CD14-positive monocyte (primary cell): Measurements from ENCODE around the gene RNF17. TPM values are rescaled to one million over a fixed set of nuclear protein-coding genes. Genes with fewer than 3 reads are reported as not detected.

Experiments
- DNase-seq, 3 donors: peaks; one replicate each; pipeline ENCODE4 v3.0.0-alpha.2; 2011 to 2022
- H2AFZ ChIP-seq: 2 replicates; pipeline ENCODE4 v1.6.0; 2012; ENCODE audit warnings: mild to moderate bottlenecking, low read depth, low read length, inconsistent platforms; ENCODE audit not compliant: insufficient read depth, poor library complexity, severe bottlenecking
- H3K27ac ChIP-seq, 2 donors: 1 replicate in 1 of 2; 2 replicates in 1 of 2; pipeline ENCODE4 v1.5.1; 2012 to 2013; ENCODE audit warnings: low read length in 2 of 2, control low read depth in 1 of 2, inconsistent platforms in 1 of 2, low read depth in 1 of 2, mild to moderate bottlenecking in 1 of 2
- H3K27me3 ChIP-seq, 2 donors: one replicate each; pipeline versions ENCODE4 v1.6.0 to v1.6.1; 2011 to 2013; ENCODE audit warnings: low read length in 2 of 2; ENCODE audit not compliant: control insufficient read depth in 2 of 2, insufficient read depth in 2 of 2
- H3K36me3 ChIP-seq, 2 donors: replicated peaks in 1 of 2; 1 replicate in 1 of 2; 2 replicates in 1 of 2; pipeline versions ENCODE4 v1.5.1 to v1.6.1; 2012 to 2013; ENCODE audit warnings: low read length in 2 of 2, control low read depth in 1 of 2, inconsistent platforms in 1 of 2, mild to moderate bottlenecking in 1 of 2; ENCODE audit not compliant: insufficient read depth in 2 of 2, control insufficient read depth in 1 of 2
- H3K4me1 ChIP-seq, 2 donors: 1 replicate in 1 of 2; 2 replicates in 1 of 2; pipeline versions ENCODE4 v1.5.1 to v1.6.1; 2012 to 2013; ENCODE audit warnings: low read length in 2 of 2, control low read depth in 1 of 2, inconsistent platforms in 1 of 2, mild to moderate bottlenecking in 1 of 2, moderate library complexity in 1 of 2; ENCODE audit not compliant: insufficient read depth in 2 of 2, control insufficient read depth in 1 of 2
- H3K4me2 ChIP-seq: replicated peaks from 2 replicates; pipeline ENCODE3; 2012; ENCODE audit warnings: low read length, moderate library complexity, mild to moderate bottlenecking; ENCODE audit not compliant: poor library complexity, severe bottlenecking; ENCODE audit errors: extremely low read depth
- H3K4me3 ChIP-seq, 3 experiments: fragments of 200-600 bp in 1 of 3; sonication (generic) in 1 of 3; replicated peaks in 1 of 3; 1 replicate in 2 of 3; 2 replicates in 1 of 3; pipeline ENCODE4 v1.5.1; 2011 to 2013; ENCODE audit warnings: low read length in 3 of 3, mild to moderate bottlenecking in 3 of 3, control low read depth in 2 of 3, low read depth in 2 of 3, inconsistent platforms in 1 of 3, moderate library complexity in 1 of 3
- H3K79me2 ChIP-seq: 2 replicates; pipeline ENCODE4 v1.6.0; 2012; ENCODE audit warnings: mild to moderate bottlenecking, control low read depth, inconsistent platforms, low read length, moderate library complexity; ENCODE audit not compliant: insufficient read depth
- H3K9ac ChIP-seq: 2 replicates; pipeline ENCODE4 v1.6.0; 2017; ENCODE audit warnings: low read length, mild to moderate bottlenecking; ENCODE audit not compliant: insufficient read depth, poor library complexity, severe bottlenecking
- H3K9me3 ChIP-seq, 2 donors: replicated peaks in 1 of 2; 1 replicate in 1 of 2; 2 replicates in 1 of 2; pipeline versions ENCODE4 v1.5.1 to v1.6.1; 2012 to 2013; ENCODE audit warnings: low read length in 2 of 2, control low read depth in 1 of 2; ENCODE audit not compliant: control insufficient read depth in 1 of 2, insufficient read depth in 1 of 2
- H4K20me1 ChIP-seq: 2 replicates; pipeline ENCODE4 v1.6.0; 2012; ENCODE audit warnings: mild to moderate bottlenecking, low read length, control low read depth, moderate library complexity; ENCODE audit not compliant: insufficient read depth
- H3K27ac Mint-ChIP-seq, 7 donors: one replicate each; pipeline ENCODE4 v1.8.0; 2020; ENCODE audit warnings: mild to moderate bottlenecking in 7 of 7, mixed read lengths in 7 of 7, moderate library complexity in 6 of 7, inconsistent platforms in 2 of 7
- H3K27me3 Mint-ChIP-seq, 3 donors: one replicate each; pipeline ENCODE4 v1.8.0; 2021 to 2022; ENCODE audit warnings: low read depth in 3 of 3, mild to moderate bottlenecking in 3 of 3, mixed read lengths in 3 of 3, moderate library complexity in 3 of 3, inconsistent platforms in 1 of 3
- H3K36me3 Mint-ChIP-seq, 2 donors: one replicate each; pipeline ENCODE4 v1.8.0; 2020; ENCODE audit warnings: mixed read lengths in 2 of 2, inconsistent platforms in 1 of 2, mild to moderate bottlenecking in 1 of 2
- H3K4me1 Mint-ChIP-seq: one replicate; pipeline ENCODE4 v1.8.0; 2020; ENCODE audit warnings: mild to moderate bottlenecking, mixed read lengths
- H3K4me3 Mint-ChIP-seq, 2 donors: one replicate each; pipeline ENCODE4 v1.8.0; 2020; ENCODE audit warnings: mild to moderate bottlenecking in 2 of 2, mixed read lengths in 2 of 2, moderate library complexity in 1 of 2
- H3K9me3 Mint-ChIP-seq, 7 donors: one replicate each; pipeline ENCODE4 v1.8.0; 2020 to 2022; ENCODE audit warnings: mixed read lengths in 7 of 7, mild to moderate bottlenecking in 6 of 7, moderate library complexity in 6 of 7, inconsistent platforms in 2 of 7
- CTCF ChIP-seq: fragments of 200-600 bp; IDR thresholded peaks from one replicate; pipeline ENCODE4 v1.8.0; 2022; ENCODE audit warnings: antibody characterized with exemption, mild to moderate bottlenecking
- WGBS: methylation state at CpG from one replicate; pipeline ENCODE4 v1.1.5; 2013; ENCODE audit warnings: missing lambda C conversion rate; ENCODE audit not compliant: insufficient coverage; 5-methylcytosine and 5-hydroxymethylcytosine counted together
- intact Hi-C, 2 donors: fragments of 100-400 bp; cut with micrococcal nuclease; formaldehyde crosslinking; loops; one replicate each; pipeline versions ENCODE4 v1.15.0 to v1.15.1; 2023
- polyA plus RNA-seq, 3 donors: library from polyadenylated mRNA; depleted of rRNA in 1 of 3; unstranded in 2 of 3; stranded (reverse) in 1 of 3; fragments of 300-500 nt in 2 of 3; fragments of >200 nt in 1 of 3; fragmentation: Illumina TruSeq in 2 of 3; gene quantifications; 1 replicate in 2 of 3; 2 replicates in 1 of 3; pipeline ENCODE4 v1.2.3, GENCODE V29; 2012 to 2021

The RNF17 gene
- polyA plus RNA-seq, 3 donors, result not detected

- DNase-seq, result no peak
- WGBS, result 100% methylated on average over 2 of the region's 2 CpGs
- Histone ChIP-seq H3K9ac (no peak overlapping the region), H3K9me3 (no peaks in the 10 kb centered on the region), H3K36me3 (peaks cover 4 to 9% of the 10 kb centered on the region in 2 donors), H4K20me1 (no peaks in the 10 kb centered on the region), H3K4me3 (no peak overlapping the region), H3K4me2 (no peak overlapping the region), H3K79me2 (no peaks in the 10 kb centered on the region), H2AFZ (no peak overlapping the region), H3K27ac (no peak overlapping the region), H3K27me3 (no peaks in the 10 kb centered on the region), H3K4me1 (no peaks in the 10 kb centered on the region)
- TF ChIP-seq CTCF, result no peak
- Mint-ChIP-seq H3K27ac (no peak overlapping the region), H3K9me3 (no peaks in the 10 kb centered on the region), H3K4me1 (no peaks in the 10 kb centered on the region), H3K27me3 (peaks cover 0 to 4% (median 0%) of the 10 kb centered on the region in 3 donors), H3K36me3 (peaks cover 8 to 9% of the 10 kb centered on the region in 2 donors), H3K4me3 (no peak overlapping the region)
- intact Hi-C loops, result no loop called here
Observed at GRCh38 chr13:24878340-24878739, 114.4 kb downstream of the RNF17 start.

GRCh38 chr13:24882665-24883064 is 118.7 kb downstream of the RNF17 start:
- H2AFZ ChIP-seq, result no peak overlapping the region
- H4K20me1 ChIP-seq, result no peaks in the 10 kb centered on the region
- H3K27ac Mint-ChIP-seq, result no peak overlapping the region
- no CpG with 5 or more reads among the region's 2 CpGs for WGBS
- no peak overlapping the region for H3K9ac ChIP-seq
- TF ChIP-seq CTCF, result no peak
- H3K36me3 ChIP-seq, result peaks cover 10 to 39% of the 10 kb centered on the region in 2 donors
- DNase-seq, result no peak
- no peaks in the 10 kb centered on the region for H3K27me3 ChIP-seq
- H3K9me3 ChIP-seq, result no peaks in the 10 kb centered on the region
- no peaks in the 10 kb centered on the region for H3K79me2 ChIP-seq
- no peak overlapping the region for H3K4me3 ChIP-seq
- no peaks in the 10 kb centered on the region for H3K4me1 Mint-ChIP-seq
- H3K4me1 ChIP-seq, result no peaks in the 10 kb centered on the region
- no peak overlapping the region for H3K4me3 Mint-ChIP-seq
- no peaks in the 10 kb centered on the region for H3K27me3 Mint-ChIP-seq
- no peak overlapping the region for H3K27ac ChIP-seq
- peaks cover 24 to 40% of the 10 kb centered on the region in 2 donors for H3K36me3 Mint-ChIP-seq
- intact Hi-C loops, result no loop called here
- H3K9me3 Mint-ChIP-seq, result no peaks in the 10 kb centered on the region
- no peak overlapping the region for H3K4me2 ChIP-seq
